ENCODE results near the gene CDK11B.
"Not testable (repeated sequence)": the region's sequence is repeated elsewhere in the genome, so short reads cannot be mapped to it uniquely, and the experiment has no call there.

CDK11B gene

GRCh38 chr1:1658583-1659549, at the start of gene CDK11B:
Gene CDK11B (minus strand): TSS chr1:1659004. CDS start chr1:1657485, 1,519 bp downstream.
- DNase-seq (ENCODE audit: low read depth): peak; percentile 96

GRCh38 chr1:1707897-1708296, 49.1 kb upstream of the CDK11B start:
- DNase-seq (ENCODE audit: low read depth): not testable (repeated sequence)

- not testable (repeated sequence) for DNase-seq (ENCODE audit: low read depth)
Measured at GRCh38 chr1:1707241-1707640, 48.4 kb upstream of the CDK11B start.

GRCh38 chr1:1705623-1706022, 46.8 kb upstream of the CDK11B start:
- not testable (repeated sequence) for DNase-seq (ENCODE audit: low read depth)

GRCh38 chr1:1704284-1704957, 45.6 kb upstream of the CDK11B start:
- not testable (repeated sequence) for DNase-seq (ENCODE audit: low read depth)

GRCh38 chr1:1703796-1704195, 45.0 kb upstream of the CDK11B start:
- DNase-seq (ENCODE audit: low read depth): no peak

GRCh38 chr1:1702506-1702905, 43.7 kb upstream of the CDK11B start:
- not testable (repeated sequence) for DNase-seq (ENCODE audit: low read depth)

GRCh38 chr1:1700557-1700956, 41.8 kb upstream of the CDK11B start:
- DNase-seq (ENCODE audit: low read depth): not testable (repeated sequence)

GRCh38 chr1:1700067-1700466, 41.3 kb upstream of the CDK11B start:
- not testable (repeated sequence) for DNase-seq (ENCODE audit: low read depth)

- not testable (repeated sequence) for DNase-seq (ENCODE audit: low read depth)
Measured at GRCh38 chr1:1699061-1699460, 40.3 kb upstream of the CDK11B start.

- DNase-seq (ENCODE audit: low read depth): not testable (repeated sequence)
Measured at GRCh38 chr1:1697358-1698183, 38.8 kb upstream of the CDK11B start.

- not testable (repeated sequence) for DNase-seq (ENCODE audit: low read depth)
Measured at GRCh38 chr1:1696431-1697357, 37.9 kb upstream of the CDK11B start.

- DNase-seq (ENCODE audit: low read depth): peak; percentile 96
Measured at GRCh38 chr1:1692714-1693647, 34.2 kb upstream of the CDK11B start, which contains the start of gene SLC35E2B. Gene SLC35E2B (minus strand): TSS chr1:1692795. CDS start chr1:1676699, 16,096 bp downstream.

GRCh38 chr1:1692324-1692713, 33.5 kb upstream of the CDK11B start:
- peak; percentile 75 for DNase-seq (ENCODE audit: low read depth)

GRCh38 chr1:1691443-1691842, 32.6 kb upstream of the CDK11B start:
- DNase-seq (ENCODE audit: low read depth): not testable (repeated sequence)

GRCh38 chr1:1689526-1689925, 30.7 kb upstream of the CDK11B start:
- DNase-seq (ENCODE audit: low read depth): not testable (repeated sequence)

- DNase-seq (ENCODE audit: low read depth): no peak
Measured at GRCh38 chr1:1687846-1688245, 29.0 kb upstream of the CDK11B start.

GRCh38 chr1:1684031-1684681, 25.4 kb upstream of the CDK11B start:
- no peak for DNase-seq (ENCODE audit: low read depth)
